GM23338 (cell line): ENCODE results near the gene RAB27B. TPM values are rescaled to one million over a fixed set of nuclear protein-coding genes. Genes with fewer than 3 reads are reported as not detected.

Experiments used
- ATAC-seq: fragments of 200-7000 bp; cut with Tn5 transposase; 3 replicates; pipeline ENCODE4 v1.9.1; 2020
- DNase-seq: peaks from one replicate; pipeline ENCODE4 v3.0.0-alpha.2; 2015; ENCODE audit warnings: low spot score
- H2AFZ ChIP-seq: fragments of 200-600 bp; sonication (generic); 2 replicates; pipeline ENCODE4 v1.8.0; 2016; ENCODE audit warnings: antibody characterized with exemption, mild to moderate bottlenecking, moderate library complexity
- H3F3A ChIP-seq: fragments of 200-600 bp; sonication (generic); replicated peaks from 2 replicates; pipeline ENCODE4 v1.8.0; 2017; ENCODE audit warnings: antibody characterized with exemption, mixed run types, low read depth
- H3K27ac ChIP-seq: fragments of 200-600 bp; sonication (generic); 2 replicates; pipeline ENCODE4 v1.6.1; 2016; ENCODE audit warnings: low read depth
- H3K27me3 ChIP-seq: fragments of 200-600 bp; sonication (generic); 2 replicates; pipeline ENCODE4 v1.8.0; 2016; ENCODE audit warnings: mild to moderate bottlenecking, mixed run types, moderate library complexity; ENCODE audit not compliant: insufficient read depth
- H3K36me3 ChIP-seq: fragments of 200-600 bp; sonication (generic); 2 replicates; pipeline ENCODE4 v1.8.0; 2016; ENCODE audit warnings: mild to moderate bottlenecking; ENCODE audit not compliant: insufficient read depth
- H3K4me1 ChIP-seq: fragments of 200-600 bp; sonication (generic); 2 replicates; pipeline ENCODE4 v1.8.0; 2016; ENCODE audit warnings: mild to moderate bottlenecking, moderate library complexity; ENCODE audit not compliant: insufficient read depth
- H3K4me2 ChIP-seq: fragments of 200-600 bp; sonication (generic); 2 replicates; pipeline ENCODE4 v1.7.1; 2017; ENCODE audit warnings: mixed run types
- H3K4me3 ChIP-seq: fragments of 200-600 bp; sonication (generic); 2 replicates; pipeline ENCODE4 v1.6.1; 2016; ENCODE audit warnings: mixed run types
- H3K79me2 ChIP-seq: fragments of 200-600 bp; sonication (generic); replicated peaks from 2 replicates; pipeline ENCODE4 v1.8.0; 2017; ENCODE audit warnings: mild to moderate bottlenecking; ENCODE audit not compliant: insufficient read depth
- H3K9me2 ChIP-seq: fragments of 200-600 bp; sonication (generic); 2 replicates; pipeline ENCODE4 v1.8.0; 2017; ENCODE audit not compliant: insufficient read depth
- H4K20me1 ChIP-seq: fragments of 200-600 bp; sonication (generic); replicated peaks from 2 replicates; pipeline ENCODE4 v1.8.0; 2017; ENCODE audit warnings: mild to moderate bottlenecking; ENCODE audit not compliant: insufficient read depth
- H3K27ac Mint-ChIP-seq: 2 replicates; pipeline ENCODE4 v1.8.0; 2020; ENCODE audit warnings: inconsistent platforms, mild to moderate bottlenecking, moderate library complexity, mixed read lengths
- H3K27me3 Mint-ChIP-seq: 3 replicates; pipeline ENCODE4 v1.8.0; 2022; ENCODE audit warnings: low read depth, mild to moderate bottlenecking, moderate library complexity, mixed read lengths, inconsistent platforms; ENCODE audit not compliant: insufficient read depth, poor library complexity
- H3K36me3 Mint-ChIP-seq: 3 replicates; pipeline ENCODE4 v1.8.0; 2021; ENCODE audit warnings: low read depth, mild to moderate bottlenecking, inconsistent platforms, moderate library complexity, mixed read lengths
- H3K4me1 Mint-ChIP-seq: 3 replicates; pipeline ENCODE4 v1.8.0; 2020; ENCODE audit warnings: mild to moderate bottlenecking, inconsistent platforms, mixed read lengths
- H3K4me3 Mint-ChIP-seq: 3 replicates; pipeline ENCODE4 v1.8.0; 2021; ENCODE audit warnings: moderate library complexity, mild to moderate bottlenecking, inconsistent platforms, mixed read lengths
- H3K9me3 Mint-ChIP-seq: 3 replicates; pipeline ENCODE4 v1.8.0; 2020; ENCODE audit warnings: moderate library complexity, mild to moderate bottlenecking, inconsistent platforms, mixed read lengths
- EZH2 ChIP-seq: fragments of 200-600 bp; sonication (generic); IDR thresholded peaks from one replicate; pipeline ENCODE4 v1.8.0; 2017; ENCODE audit warnings: antibody characterized with exemption, mild to moderate bottlenecking, low read depth; ENCODE audit not compliant: unreplicated experiment
- EZH2phosphoT487 ChIP-seq: fragments of 200-600 bp; sonication (generic); IDR thresholded peaks from one replicate; pipeline ENCODE4 v1.8.1; 2018; ENCODE audit warnings: antibody characterized with exemption; ENCODE audit not compliant: unreplicated experiment
- JUNB ChIP-seq: IDR thresholded peaks from one replicate; pipeline ENCODE4 v1.6.1; 2016; ENCODE audit warnings: antibody characterized with exemption; ENCODE audit not compliant: unreplicated experiment
- NANOG ChIP-seq: IDR thresholded peaks from 2 replicates; pipeline ENCODE4 v1.6.1; 2016; ENCODE audit warnings: antibody characterized with exemption, borderline replicate concordance
- POLR2AphosphoS5 ChIP-seq: IDR thresholded peaks from 2 replicates; pipeline ENCODE4 v1.6.1; 2016; ENCODE audit warnings: antibody characterized with exemption, low read depth
- REST ChIP-seq: IDR thresholded peaks from one replicate; pipeline ENCODE4 v1.6.1; 2018; ENCODE audit warnings: antibody characterized with exemption; ENCODE audit not compliant: unreplicated experiment
- ZNF114 ChIP-seq: fragments of 250-450 bp; sonication (Bioruptor Pico); IDR thresholded peaks from 2 replicates; pipeline ENCODE4 v1.5.0; 2020; ENCODE audit warnings: mild to moderate bottlenecking, moderate library complexity
- ZNF331 ChIP-seq: fragments of 250-450 bp; sonication (Bioruptor Pico); IDR thresholded peaks from 2 replicates; pipeline ENCODE4 v1.5.0; 2020; ENCODE audit warnings: low read depth, mild to moderate bottlenecking, moderate library complexity
- polyA plus RNA-seq: library from polyadenylated mRNA; unstranded; fragments of >200 nt; fragmentation: Nextera tagmentation; extraction: Ambion mirVana; gene quantifications from 2 replicates; pipeline ENCODE4 v1.2.1, GENCODE V29; 2016
- total RNA-seq: library from RNA; depleted of rRNA; stranded (reverse); fragments of >200 nt; shearing (Covaris generic); gene quantifications from 2 replicates; pipeline ENCODE4 v1.2.3, GENCODE V29; 2014
- TF ChIP-seq, protein P1 (sequence below), 2 experiments: fragments of 200-600 bp in 1 of 2; sonication (generic) in 1 of 2; conservative IDR thresholded peaks; 2 replicates each; pipeline versions ENCODE4 v1.5.1 to v1.6.1; 2016 to 2017; ENCODE audit warnings: antibody characterized with exemption in 2 of 2, low read depth in 2 of 2, mild to moderate bottlenecking in 2 of 2, moderate library complexity in 1 of 2
- TF ChIP-seq, protein P2 (sequence below): IDR thresholded peaks from 2 replicates; pipeline ENCODE4 v1.6.1; 2016; ENCODE audit warnings: antibody characterized with exemption

The RAB27B gene
- total and polyA plus RNA-seq, 2 experiments from 2014 or later, result 0.13 to 0.56 TPM

DNA sequence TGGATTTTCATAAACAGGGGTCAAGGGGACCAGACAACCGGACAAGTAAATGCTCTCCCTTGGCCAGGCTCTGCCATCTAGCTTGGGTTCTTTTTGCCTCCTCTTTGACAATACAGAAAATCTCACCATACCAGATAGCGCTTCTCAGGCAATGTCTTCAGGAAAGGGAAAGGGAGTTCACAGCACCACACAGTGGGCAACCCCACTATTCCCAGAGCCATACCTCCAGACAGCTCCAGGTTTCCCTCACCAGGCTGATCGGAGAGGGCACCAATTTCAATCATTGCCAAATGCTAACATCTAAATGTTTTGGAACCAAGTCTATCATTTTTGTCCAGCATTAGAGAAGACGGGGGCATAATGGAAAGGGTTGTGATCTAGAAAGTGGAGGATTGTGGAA, 102.9 kb downstream of the RAB27B start:
- H3K27me3 ChIP-seq, result no peaks in the 10 kb centered on the region
- no peaks in the 10 kb centered on the region for H3K36me3 ChIP-seq
- Mint-ChIP-seq H3K36me3 (no peaks in the 10 kb centered on the region), H3K4me3 (no peak overlapping the region), H3K27me3 (peaks cover 1% of the 10 kb centered on the region), H3K4me1 (no peaks in the 10 kb centered on the region), H3K27ac (no peak overlapping the region), H3K9me3 (no peaks in the 10 kb centered on the region)
- DNase-seq (no peak), ATAC-seq (peak; percentile 58)
- no peaks in the 10 kb centered on the region for H3K9me2 ChIP-seq
- TF ChIP-seq ZNF331 (CRISPR knock-in tag) (no peak), POLR2AphosphoS5 (no peak), JUNB (no peak), ZNF114 (CRISPR knock-in tag) (no peak), EZH2 (no peak), EZH2phosphoT487 (no peak), REST (no peak)
- TF ChIP-seq, protein P1, sequence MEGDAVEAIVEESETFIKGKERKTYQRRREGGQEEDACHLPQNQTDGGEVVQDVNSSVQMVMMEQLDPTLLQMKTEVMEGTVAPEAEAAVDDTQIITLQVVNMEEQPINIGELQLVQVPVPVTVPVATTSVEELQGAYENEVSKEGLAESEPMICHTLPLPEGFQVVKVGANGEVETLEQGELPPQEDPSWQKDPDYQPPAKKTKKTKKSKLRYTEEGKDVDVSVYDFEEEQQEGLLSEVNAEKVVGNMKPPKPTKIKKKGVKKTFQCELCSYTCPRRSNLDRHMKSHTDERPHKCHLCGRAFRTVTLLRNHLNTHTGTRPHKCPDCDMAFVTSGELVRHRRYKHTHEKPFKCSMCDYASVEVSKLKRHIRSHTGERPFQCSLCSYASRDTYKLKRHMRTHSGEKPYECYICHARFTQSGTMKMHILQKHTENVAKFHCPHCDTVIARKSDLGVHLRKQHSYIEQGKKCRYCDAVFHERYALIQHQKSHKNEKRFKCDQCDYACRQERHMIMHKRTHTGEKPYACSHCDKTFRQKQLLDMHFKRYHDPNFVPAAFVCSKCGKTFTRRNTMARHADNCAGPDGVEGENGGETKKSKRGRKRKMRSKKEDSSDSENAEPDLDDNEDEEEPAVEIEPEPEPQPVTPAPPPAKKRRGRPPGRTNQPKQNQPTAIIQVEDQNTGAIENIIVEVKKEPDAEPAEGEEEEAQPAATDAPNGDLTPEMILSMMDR (conservative IDR thresholded peaks at IDR 0.05; ENCODE audit: low read depth in 2 of 2), result peak; percentile 8 to 38; a peak in 2 of 4 replicates
- TF ChIP-seq, protein P2, sequence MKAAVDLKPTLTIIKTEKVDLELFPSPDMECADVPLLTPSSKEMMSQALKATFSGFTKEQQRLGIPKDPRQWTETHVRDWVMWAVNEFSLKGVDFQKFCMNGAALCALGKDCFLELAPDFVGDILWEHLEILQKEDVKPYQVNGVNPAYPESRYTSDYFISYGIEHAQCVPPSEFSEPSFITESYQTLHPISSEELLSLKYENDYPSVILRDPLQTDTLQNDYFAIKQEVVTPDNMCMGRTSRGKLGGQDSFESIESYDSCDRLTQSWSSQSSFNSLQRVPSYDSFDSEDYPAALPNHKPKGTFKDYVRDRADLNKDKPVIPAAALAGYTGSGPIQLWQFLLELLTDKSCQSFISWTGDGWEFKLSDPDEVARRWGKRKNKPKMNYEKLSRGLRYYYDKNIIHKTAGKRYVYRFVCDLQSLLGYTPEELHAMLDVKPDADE, result no peak
- H3F3A ChIP-seq, result no peaks in the 10 kb centered on the region
- H3K27ac ChIP-seq, result no peak overlapping the region
- no peak overlapping the region for H2AFZ ChIP-seq
- H3K4me1 ChIP-seq, result no peaks in the 10 kb centered on the region
- H3K4me3 ChIP-seq, result no peak overlapping the region
- no peaks in the 10 kb centered on the region for H4K20me1 ChIP-seq
- no peaks in the 10 kb centered on the region for H3K79me2 ChIP-seq
- H3K4me2 ChIP-seq, result no peak overlapping the region

DNA sequence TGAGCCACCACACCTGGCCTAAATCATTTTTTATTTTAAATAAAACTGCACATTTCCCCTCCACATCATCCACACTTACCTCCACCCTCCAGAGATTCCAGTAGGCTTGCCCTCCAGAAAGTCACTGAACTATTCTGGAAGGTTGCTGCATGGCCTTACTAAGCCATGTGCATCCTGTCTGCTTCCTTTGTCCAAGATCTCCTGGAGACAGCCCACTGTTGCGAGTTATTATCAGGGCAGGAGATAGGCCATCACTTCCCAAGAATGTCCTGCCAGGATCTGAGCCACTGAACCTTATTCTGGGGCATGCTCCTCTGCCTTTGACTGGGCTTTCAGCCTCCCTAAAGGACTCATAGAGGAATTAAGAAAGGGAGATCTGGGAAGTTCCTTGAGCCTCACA, 104.2 kb downstream of the RAB27B start:
- Histone ChIP-seq H3K36me3 (no peaks in the 10 kb centered on the region), H4K20me1 (no peaks in the 10 kb centered on the region), H3K4me1 (no peaks in the 10 kb centered on the region), H3K79me2 (no peaks in the 10 kb centered on the region), H2AFZ (no peak overlapping the region), H3K27me3 (no peaks in the 10 kb centered on the region), H3K4me3 (no peak overlapping the region), H3K9me2 (no peaks in the 10 kb centered on the region), H3K4me2 (no peak overlapping the region), H3F3A (no peaks in the 10 kb centered on the region), H3K27ac (no peak overlapping the region)
- no peak for DNase-seq
- no peak for ATAC-seq
- Mint-ChIP-seq H3K36me3 (no peaks in the 10 kb centered on the region), H3K27ac (no peak overlapping the region), H3K4me1 (no peaks in the 10 kb centered on the region), H3K9me3 (no peaks in the 10 kb centered on the region), H3K4me3 (no peak overlapping the region), H3K27me3 (peaks cover 1% of the 10 kb centered on the region)
- TF ChIP-seq EZH2phosphoT487, result no peak
- TF ChIP-seq NANOG, result no peak
